Suppressor macrophage treated with lipopolysaccharide for 4 hours (primary cell): ENCODE measurements around the gene C8A.

Experiments
- DNase-seq: peaks from one replicate; pipeline ENCODE4 v3.0.0-alpha.2; 2020

C8A gene

GRCh38 chr1:56929492-56929891 is 74.9 kb downstream of the C8A start:
- no peak for DNase-seq

GRCh38 chr1:56931211-56931610 is 76.6 kb downstream of the C8A start:
- no peak for DNase-seq

GRCh38 chr1:56931686-56932085 is 77.1 kb downstream of the C8A start:
- no peak for DNase-seq

GRCh38 chr1:56933161-56933560 is 78.6 kb downstream of the C8A start:
- no peak for DNase-seq

GRCh38 chr1:56933606-56934005 is 79.0 kb downstream of the C8A start:
- DNase-seq, result no peak

- DNase-seq, result no peak
These were observed 79.9 kb downstream of the C8A start for GRCh38 chr1:56934430-56935060.

GRCh38 chr1:56938646-56939045 is 84.0 kb downstream of the C8A start:
- no peak for DNase-seq

- no peak for DNase-seq
These were observed 84.6 kb downstream of the C8A start for GRCh38 chr1:56939209-56939608.

GRCh38 chr1:56940039-56940438 is 85.4 kb downstream of the C8A start:
- DNase-seq, result no peak

GRCh38 chr1:56948403-56949023 is 93.9 kb downstream of the C8A start:
- no peak for DNase-seq

GRCh38 chr1:56952501-56952900 is 97.9 kb downstream of the C8A start:
- DNase-seq, result no peak

- DNase-seq, result no peak
These were observed 98.8 kb downstream of the C8A start for GRCh38 chr1:56953386-56953785.

- no peak for DNase-seq
These were observed 100.1 kb downstream of the C8A start for GRCh38 chr1:56954664-56955063.

- no peak for DNase-seq
These were observed 103.3 kb downstream of the C8A start for GRCh38 chr1:56957931-56958330.

GRCh38 chr1:56958526-56958925 is 103.9 kb downstream of the C8A start:
- no peak for DNase-seq

- no peak for DNase-seq
These were observed 106.8 kb downstream of the C8A start for GRCh38 chr1:56961426-56961825.

GRCh38 chr1:56963667-56964066 is 109.1 kb downstream of the C8A start:
- no peak for DNase-seq

GRCh38 chr1:56964349-56965017 is 109.9 kb downstream of the C8A start:
- no peak for DNase-seq

GRCh38 chr1:56965191-56965590 is 110.6 kb downstream of the C8A start:
- DNase-seq, result no peak

GRCh38 chr1:56965916-56966697 is 111.5 kb downstream of the C8A start, which contains the start of gene C8B:
C8B (minus strand) TSS chr1:56966015; CDS start chr1:56965948, 67 bp downstream.
- DNase-seq, result no peak

GRCh38 chr1:56966698-56966999 is 112.1 kb downstream of the C8A start:
- DNase-seq, result no peak

- DNase-seq, result no peak
These were observed 112.8 kb downstream of the C8A start for GRCh38 chr1:56967355-56967754.
